ENCODE measurements around the gene WFDC10A.

- TF ChIP-seq REST (IDR thresholded peaks at IDR 0.05; ENCODE audit: low read depth, low read length) (no peak), EZH2 (IDR thresholded peaks at IDR 0.05; ENCODE audit: borderline replicate concordance, control insufficient read depth, low read depth, low read length) (no peak), EP300 (IDR thresholded peaks at IDR 0.05; ENCODE audit: borderline replicate concordance in 1 of 2, control insufficient read depth in 1 of 2, low read depth in 2 of 2, low read length in 2 of 2) (no peak), IRF3 (IDR thresholded peaks at IDR 0.05) (no peak), CBX5 (IDR thresholded peaks at IDR 0.05; ENCODE audit: low read depth) (no peak), KDM1A (IDR thresholded peaks at IDR 0.05; ENCODE audit: borderline replicate concordance) (no peak), RBBP5 (conservative IDR thresholded peaks at IDR 0.05) (no peak), CTCF (IDR thresholded peaks at IDR 0.05 in 2 of 3, conservative IDR thresholded peaks at IDR 0.05 in 1 of 3; ENCODE audit: control insufficient read depth in 2 of 3, extremely low read depth in 1 of 3, insufficient read depth in 1 of 3, low read depth in 3 of 3, low read length in 3 of 3) (no peak), CEBPB (IDR thresholded peaks at IDR 0.05; ENCODE audit: borderline replicate concordance in 1 of 2, low read depth in 2 of 2, low read length in 2 of 2) (no peak), CBX3 (IDR thresholded peaks at IDR 0.05; ENCODE audit: borderline replicate concordance, low read depth) (no peak), FOXM1 (IDR thresholded peaks at IDR 0.05; ENCODE audit: low read depth, low read length) (no peak), NFXL1 (IDR thresholded peaks at IDR 0.05; ENCODE audit: borderline replicate concordance) (no peak), E2F4 (IDR thresholded peaks at IDR 0.05; ENCODE audit: low read depth, low read length) (no peak), BHLHE40 (IDR thresholded peaks at IDR 0.05; ENCODE audit: borderline replicate concordance in 1 of 2, low read depth in 2 of 2, low read length in 1 of 2) (no peak)
Measured at GRCh38 chr20:45607810-45608209, 21.7 kb upstream of the WFDC10A start.
